HuH-7.5 (cell line): Measurements from ENCODE around the gene KRT17.
"Not testable (repeated sequence)": the region's sequence is repeated elsewhere in the genome, so short reads cannot be mapped to it uniquely, and the experiment has no call there.

ENCODE experiments used
- DNase-seq: peaks from one replicate; pipeline ENCODE4 v3.0.0; 2011; ENCODE audit warnings: low spot score

KRT17 gene

GRCh38 chr17:41633556-41634199, 9.3 kb upstream of the KRT17 start:
- DNase-seq, result no peak

- DNase-seq, result no peak
Measured at GRCh38 chr17:41632482-41633105, 8.2 kb upstream of the KRT17 start.

- no peak for DNase-seq
Measured at GRCh38 chr17:41631898-41632285, 7.5 kb upstream of the KRT17 start.

GRCh38 chr17:41631025-41631897, 6.9 kb upstream of the KRT17 start:
- DNase-seq, result no peak

- no peak for DNase-seq
Measured at GRCh38 chr17:41629826-41630670, 5.7 kb upstream of the KRT17 start.

- DNase-seq, result no peak
Measured at GRCh38 chr17:41629316-41629715, 4.9 kb upstream of the KRT17 start.

- not testable (repeated sequence) for DNase-seq
Measured at GRCh38 chr17:41628621-41629255, 4.4 kb upstream of the KRT17 start.

GRCh38 chr17:41628073-41628370, 3.6 kb upstream of the KRT17 start:
- DNase-seq, result not testable (repeated sequence)

GRCh38 chr17:41627316-41628072, 3.1 kb upstream of the KRT17 start:
- no peak for DNase-seq

GRCh38 chr17:41626914-41627295, 2.5 kb upstream of the KRT17 start:
- not testable (repeated sequence) for DNase-seq

- not testable (repeated sequence) for DNase-seq
Measured at GRCh38 chr17:41626028-41626913, 1.9 kb upstream of the KRT17 start.

GRCh38 chr17:41625602-41626001, 1.2 kb upstream of the KRT17 start:
- DNase-seq, result no peak

- DNase-seq, result not testable (repeated sequence)
Measured at GRCh38 chr17:41623184-41623861, 1.1 kb downstream of the KRT17 start.

GRCh38 chr17:41622340-41623183, 1.8 kb downstream of the KRT17 start:
- DNase-seq, result not testable (repeated sequence)

- no peak for DNase-seq
Measured at GRCh38 chr17:41621916-41622315, 2.5 kb downstream of the KRT17 start.

- DNase-seq, result not testable (repeated sequence)
Measured at GRCh38 chr17:41621435-41621817, 2.9 kb downstream of the KRT17 start.

- DNase-seq, result no peak
Measured at GRCh38 chr17:41620583-41621434, 3.6 kb downstream of the KRT17 start.
